ENCODE measurements around the gene HOXB3.

GRCh38 chr17:48530208-48530886 is 59.7 kb downstream of the HOXB3 start:
- TF ChIP-seq, protein P1, sequence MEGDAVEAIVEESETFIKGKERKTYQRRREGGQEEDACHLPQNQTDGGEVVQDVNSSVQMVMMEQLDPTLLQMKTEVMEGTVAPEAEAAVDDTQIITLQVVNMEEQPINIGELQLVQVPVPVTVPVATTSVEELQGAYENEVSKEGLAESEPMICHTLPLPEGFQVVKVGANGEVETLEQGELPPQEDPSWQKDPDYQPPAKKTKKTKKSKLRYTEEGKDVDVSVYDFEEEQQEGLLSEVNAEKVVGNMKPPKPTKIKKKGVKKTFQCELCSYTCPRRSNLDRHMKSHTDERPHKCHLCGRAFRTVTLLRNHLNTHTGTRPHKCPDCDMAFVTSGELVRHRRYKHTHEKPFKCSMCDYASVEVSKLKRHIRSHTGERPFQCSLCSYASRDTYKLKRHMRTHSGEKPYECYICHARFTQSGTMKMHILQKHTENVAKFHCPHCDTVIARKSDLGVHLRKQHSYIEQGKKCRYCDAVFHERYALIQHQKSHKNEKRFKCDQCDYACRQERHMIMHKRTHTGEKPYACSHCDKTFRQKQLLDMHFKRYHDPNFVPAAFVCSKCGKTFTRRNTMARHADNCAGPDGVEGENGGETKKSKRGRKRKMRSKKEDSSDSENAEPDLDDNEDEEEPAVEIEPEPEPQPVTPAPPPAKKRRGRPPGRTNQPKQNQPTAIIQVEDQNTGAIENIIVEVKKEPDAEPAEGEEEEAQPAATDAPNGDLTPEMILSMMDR (IDR thresholded peaks at IDR 0.05), result no peak
- TF ChIP-seq POLR2AphosphoS5 (IDR thresholded peaks at IDR 0.05) (no peak), POLR2A (IDR thresholded peaks at IDR 0.05) (no peak)
